GM18511 (cell line): ENCODE results near the gene PF4V1.

Experiments
- ATAC-seq: cut with Tn5 transposase; IDR thresholded peaks from one replicate; pipeline ENCODE4 v1.9.1; 2021; ENCODE audit warnings: mild to moderate bottlenecking, moderate library complexity; ENCODE audit not compliant: unreplicated experiment

The PF4V1 gene

DNA sequence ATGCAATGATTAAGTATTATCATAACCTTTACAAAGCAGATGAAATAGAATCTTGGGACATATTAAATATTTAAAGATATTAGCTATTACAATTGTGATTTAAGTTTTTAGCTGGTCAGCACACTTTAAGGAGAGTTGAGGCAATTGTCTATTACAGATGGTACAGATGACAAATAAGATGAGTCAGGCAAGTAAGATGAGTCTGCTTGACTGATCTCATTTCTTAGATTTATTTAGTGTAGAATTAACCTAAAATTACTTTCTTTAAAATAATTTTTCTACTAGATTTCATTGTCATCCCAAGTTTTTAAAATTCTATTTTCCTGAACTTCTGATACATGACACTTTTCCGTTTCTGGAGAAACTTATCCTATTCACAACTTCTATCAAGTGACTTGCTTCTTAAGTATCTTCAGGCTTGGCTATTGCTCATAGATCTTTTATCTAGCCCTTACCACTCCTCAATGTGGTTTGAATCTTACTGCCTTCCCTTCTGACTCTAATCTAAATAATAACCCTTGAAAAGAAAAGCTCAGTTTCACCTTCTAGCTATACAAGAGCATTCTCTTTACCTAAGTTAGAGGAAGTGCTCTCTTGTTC lies 49.0 kb downstream of the PF4V1 start:
- no peak for ATAC-seq

GRCh38 chr4:73902817-73903547 lies 49.9 kb downstream of the PF4V1 start:
- no peak for ATAC-seq
